Measurements from ENCODE around the gene FANCI.

FANCI gene

GRCh38 chr15:89365462-89366065 lies 121.8 kb downstream of the FANCI start:
- no peak for TF ChIP-seq CTCF (IDR thresholded peaks at IDR 0.05; ENCODE audit: low read depth, low read length, missing control alignments)
- DNase-seq (ENCODE audit: low read depth), result no peak
- H3K4me3 ChIP-seq (ENCODE audit: low read depth, low read length), result no peak overlapping the region

All from GM12864 (cell line).